Measurements from ENCODE around the gene KRT33B.

- TF ChIP-seq, protein P1, sequence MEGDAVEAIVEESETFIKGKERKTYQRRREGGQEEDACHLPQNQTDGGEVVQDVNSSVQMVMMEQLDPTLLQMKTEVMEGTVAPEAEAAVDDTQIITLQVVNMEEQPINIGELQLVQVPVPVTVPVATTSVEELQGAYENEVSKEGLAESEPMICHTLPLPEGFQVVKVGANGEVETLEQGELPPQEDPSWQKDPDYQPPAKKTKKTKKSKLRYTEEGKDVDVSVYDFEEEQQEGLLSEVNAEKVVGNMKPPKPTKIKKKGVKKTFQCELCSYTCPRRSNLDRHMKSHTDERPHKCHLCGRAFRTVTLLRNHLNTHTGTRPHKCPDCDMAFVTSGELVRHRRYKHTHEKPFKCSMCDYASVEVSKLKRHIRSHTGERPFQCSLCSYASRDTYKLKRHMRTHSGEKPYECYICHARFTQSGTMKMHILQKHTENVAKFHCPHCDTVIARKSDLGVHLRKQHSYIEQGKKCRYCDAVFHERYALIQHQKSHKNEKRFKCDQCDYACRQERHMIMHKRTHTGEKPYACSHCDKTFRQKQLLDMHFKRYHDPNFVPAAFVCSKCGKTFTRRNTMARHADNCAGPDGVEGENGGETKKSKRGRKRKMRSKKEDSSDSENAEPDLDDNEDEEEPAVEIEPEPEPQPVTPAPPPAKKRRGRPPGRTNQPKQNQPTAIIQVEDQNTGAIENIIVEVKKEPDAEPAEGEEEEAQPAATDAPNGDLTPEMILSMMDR (IDR thresholded peaks at IDR 0.05; ENCODE audit: borderline replicate concordance, extremely low read depth, low read length, poor library complexity, severe bottlenecking), result no peak
- TF ChIP-seq EZH2 (IDR thresholded peaks at IDR 0.05; ENCODE audit: borderline replicate concordance, low read depth, low read length, severe bottlenecking), result no peak
Measured at GRCh38 chr17:41326173-41327145, 43.2 kb downstream of the KRT33B start.
